HEK293T (cell line): ENCODE data around the gene BICD2.
A peak's percentile ranks its signal among the peaks of the same experiment; 100 is the strongest.

Source experiments
- CTCF ChIA-PET: fragments of 350-600 bp; formaldehyde crosslinking; extraction: SDS; loops from one replicate; lab custom pipeline; 2021; ENCODE audit warnings: antibody characterized with exemption, inconsistent platforms; lab: Yijun Ruan, JAX
- POLR2A ChIA-PET: fragments of 350-600 bp; formaldehyde crosslinking; extraction: SDS; loops from one replicate; lab custom pipeline; 2020; ENCODE audit warnings: antibody characterized with exemption, inconsistent platforms; lab: Yijun Ruan, JAX
- DNase-seq: peaks from one replicate; pipeline ENCODE4 v3.0.0; 2012; ENCODE audit warnings: mixed read lengths; ENCODE audit errors: extremely low spot score
- ARNT ChIP-seq: fragments of 450-650 bp; IDR thresholded peaks from 2 replicates; pipeline ENCODE4 v1.6.1; 2017; ENCODE audit warnings: mild to moderate bottlenecking
- BHLHE40 ChIP-seq: fragments of 450-650 bp; IDR thresholded peaks from 2 replicates; pipeline ENCODE4 v1.6.1; 2016; ENCODE audit warnings: mild to moderate bottlenecking, moderate library complexity, borderline replicate concordance
- CTBP1 ChIP-seq: fragments of 450-650 bp; IDR thresholded peaks from 2 replicates; pipeline ENCODE4 v1.6.1; 2016; ENCODE audit warnings: borderline replicate concordance
- ELF4 ChIP-seq: fragments of 450-650 bp; IDR thresholded peaks from 2 replicates; pipeline ENCODE4 v1.6.1; 2017; ENCODE audit warnings: antibody characterized with exemption
- FOXA1 ChIP-seq: fragments of 450-650 bp; IDR thresholded peaks from 2 replicates; pipeline ENCODE4 v1.6.1; 2016; ENCODE audit warnings: mild to moderate bottlenecking
- FOXK2 ChIP-seq: fragments of 450-650 bp; IDR thresholded peaks from 2 replicates; pipeline ENCODE4 v1.6.1; 2016; ENCODE audit warnings: mild to moderate bottlenecking
- FOXM1 ChIP-seq: fragments of 450-650 bp; IDR thresholded peaks from 2 replicates; pipeline ENCODE4 v1.6.1; 2017; ENCODE audit warnings: mild to moderate bottlenecking, borderline replicate concordance
- HDGF ChIP-seq: fragments of 450-650 bp; IDR thresholded peaks from 2 replicates; pipeline ENCODE4 v1.6.1; 2017; ENCODE audit warnings: antibody characterized with exemption, borderline replicate concordance
- L3MBTL2 ChIP-seq: fragments of 450-650 bp; conservative IDR thresholded peaks from 2 replicates; pipeline ENCODE4 v1.6.1; 2016; ENCODE audit warnings: mild to moderate bottlenecking
- LEF1 ChIP-seq: fragments of 450-650 bp; IDR thresholded peaks from 2 replicates; pipeline ENCODE4 v1.6.1; 2017; ENCODE audit warnings: mild to moderate bottlenecking, borderline replicate concordance
- NFRKB ChIP-seq: fragments of 450-650 bp; IDR thresholded peaks from 2 replicates; pipeline ENCODE4 v1.6.1; 2016; ENCODE audit warnings: mild to moderate bottlenecking, moderate library complexity
- SP1 ChIP-seq: fragments of 450-650 bp; IDR thresholded peaks from 2 replicates; pipeline ENCODE4 v1.6.1; 2017
- SUZ12 ChIP-seq: fragments of 450-650 bp; IDR thresholded peaks from 2 replicates; pipeline ENCODE4 v1.6.1; 2016; ENCODE audit warnings: mild to moderate bottlenecking
- TARDBP ChIP-seq: fragments of 450-650 bp; IDR thresholded peaks from 2 replicates; pipeline ENCODE4 v1.6.1; 2016
- ZNF384 ChIP-seq: fragments of 450-650 bp; IDR thresholded peaks from 2 replicates; pipeline ENCODE4 v1.6.1; 2016
- TF ChIP-seq, protein P1 (sequence below): fragments of 450-650 bp; IDR thresholded peaks from 2 replicates; pipeline ENCODE4 v1.6.1; 2016

The BICD2 gene

DNA sequence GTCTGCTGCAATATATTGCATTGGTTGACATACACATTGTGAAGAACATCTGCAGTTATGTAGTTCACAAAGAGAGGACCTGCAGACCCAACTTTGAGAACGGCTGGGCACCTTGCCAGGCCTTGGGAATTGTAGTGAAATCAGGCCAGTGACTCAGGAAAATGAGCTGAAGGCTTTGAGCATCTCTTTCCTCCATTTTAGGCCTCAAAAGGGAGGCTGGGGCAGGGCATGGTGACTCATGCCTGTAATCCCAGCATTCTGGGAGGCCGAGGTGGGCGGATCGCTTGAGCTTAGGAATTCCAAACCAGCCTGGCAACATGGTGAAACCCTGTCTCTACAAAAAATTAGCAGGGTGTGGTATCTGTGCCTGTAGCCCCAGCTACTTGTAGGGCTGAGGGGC is 93.3 kb downstream of the BICD2 start:
- no peak for TF ChIP-seq TARDBP
- no peak for TF ChIP-seq ARNT
- no peak for TF ChIP-seq CTBP1
- no peak for TF ChIP-seq HDGF
- TF ChIP-seq ZNF384: no peak
- no peak for TF ChIP-seq L3MBTL2
- TF ChIP-seq FOXM1: no peak
- TF ChIP-seq, protein P1, sequence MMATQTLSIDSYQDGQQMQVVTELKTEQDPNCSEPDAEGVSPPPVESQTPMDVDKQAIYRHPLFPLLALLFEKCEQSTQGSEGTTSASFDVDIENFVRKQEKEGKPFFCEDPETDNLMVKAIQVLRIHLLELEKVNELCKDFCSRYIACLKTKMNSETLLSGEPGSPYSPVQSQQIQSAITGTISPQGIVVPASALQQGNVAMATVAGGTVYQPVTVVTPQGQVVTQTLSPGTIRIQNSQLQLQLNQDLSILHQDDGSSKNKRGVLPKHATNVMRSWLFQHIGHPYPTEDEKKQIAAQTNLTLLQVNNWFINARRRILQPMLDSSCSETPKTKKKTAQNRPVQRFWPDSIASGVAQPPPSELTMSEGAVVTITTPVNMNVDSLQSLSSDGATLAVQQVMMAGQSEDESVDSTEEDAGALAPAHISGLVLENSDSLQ: no peak
- TF ChIP-seq LEF1: no peak
- ChIA-PET CTCF (no interaction called here), POLR2A (interaction anchor here (1.6 to 2.5 kb wide), 4 partner anchors 11 to 346 kb away, joined by 4 to 14 read pairs (median 6); partner anchors contain the start of genes CENPP and NOL8)
- no peak for DNase-seq

DNA sequence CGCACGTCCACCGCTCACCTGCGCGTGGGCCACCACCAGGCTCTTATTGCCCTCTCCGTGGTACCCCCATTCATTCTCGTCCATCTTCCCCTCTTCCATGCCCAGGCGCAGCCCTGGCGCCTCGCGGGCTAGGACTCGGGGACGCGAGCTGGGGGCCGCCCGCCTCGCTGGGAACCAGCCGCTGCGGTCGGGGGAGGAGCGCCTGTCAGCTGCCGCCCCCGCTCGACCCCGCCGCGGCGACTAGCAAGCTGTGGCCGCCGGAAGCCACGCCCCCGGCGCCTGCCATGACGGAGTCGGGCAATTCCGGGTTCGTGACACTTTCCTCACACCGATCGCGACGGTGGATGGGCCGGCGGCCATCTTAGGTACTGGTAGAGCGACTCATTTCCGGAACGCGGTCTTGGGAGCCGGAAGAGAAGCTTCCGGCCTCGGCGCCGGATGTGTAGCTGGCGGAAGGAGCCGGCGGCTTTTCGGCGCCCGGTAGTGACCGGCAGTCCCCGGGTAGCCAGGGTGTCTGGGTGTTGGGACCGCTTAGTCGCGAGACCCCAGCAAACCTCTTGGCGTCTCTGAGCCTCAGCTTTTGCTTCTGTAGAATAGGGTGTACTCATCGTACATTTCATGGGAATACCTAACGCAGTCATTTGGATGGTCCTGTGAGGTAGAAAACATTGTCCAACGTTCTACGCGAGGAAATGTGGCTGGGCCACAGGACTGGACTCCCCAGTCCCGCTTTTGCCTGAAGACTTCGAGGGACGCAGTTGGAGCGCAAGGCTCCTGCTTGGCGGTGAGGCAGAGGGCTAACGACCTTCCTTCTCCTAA is 94.5 kb downstream of the BICD2 start, which contains the start of gene IPPK:
TSS of gene IPPK (minus strand) at position 242 of the 819 bp plus-strand sequence. CDS start at position 99, 143 bp downstream.
- DNase-seq: peak; percentile 98
- ChIA-PET CTCF (interaction anchor here (0.7 kb wide), 1 partner anchor 121 kb away, joined by 5 read pairs; no protein-coding TSS in a partner anchor), POLR2A (interaction anchor here (0.6 to 2.5 kb wide), 12 partner anchors 8 to 555 kb away, joined by 3 to 14 read pairs (median 4); partner anchors contain the start of genes CENPP and NOL8)
- TF ChIP-seq L3MBTL2 (peak; percentile 42; the same call in 1 of the 2 replicates), BHLHE40 (no peak), ELF4 (peak; percentile 85)
- TF ChIP-seq, protein P1: peak; percentile 62

DNA sequence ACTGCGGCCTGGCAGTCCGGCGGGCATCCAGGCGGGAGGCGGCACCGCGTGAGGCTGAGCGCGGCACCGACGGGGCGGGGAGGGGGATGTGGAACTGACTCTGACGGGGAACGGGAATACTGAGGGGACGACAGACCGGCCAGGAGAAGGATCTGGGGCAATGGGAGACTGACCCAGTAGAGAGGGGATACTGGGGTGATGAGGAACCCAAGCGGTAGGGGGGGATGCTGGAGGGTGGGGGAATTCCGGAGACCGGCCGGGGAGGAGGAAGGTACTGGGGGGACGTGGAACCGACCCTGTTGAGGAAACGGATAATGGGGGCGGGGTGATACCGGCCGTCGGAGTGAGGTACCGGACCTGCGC is 95.1 kb downstream of the BICD2 start:
- peak; percentile 40 for DNase-seq
- POLR2A ChIA-PET: interaction anchor here (0.7 to 2.5 kb wide), 9 partner anchors 8 to 344 kb away, joined by 3 to 14 read pairs (median 5); partner anchors contain the start of genes CENPP and NOL8
- CTCF ChIA-PET: no interaction called here
- TF ChIP-seq L3MBTL2 (peak; percentile 63), SP1 (no peak), FOXK2 (no peak), SUZ12 (no peak), TARDBP (no peak), BHLHE40 (no peak), ZNF384 (no peak), LEF1 (no peak)

DNA sequence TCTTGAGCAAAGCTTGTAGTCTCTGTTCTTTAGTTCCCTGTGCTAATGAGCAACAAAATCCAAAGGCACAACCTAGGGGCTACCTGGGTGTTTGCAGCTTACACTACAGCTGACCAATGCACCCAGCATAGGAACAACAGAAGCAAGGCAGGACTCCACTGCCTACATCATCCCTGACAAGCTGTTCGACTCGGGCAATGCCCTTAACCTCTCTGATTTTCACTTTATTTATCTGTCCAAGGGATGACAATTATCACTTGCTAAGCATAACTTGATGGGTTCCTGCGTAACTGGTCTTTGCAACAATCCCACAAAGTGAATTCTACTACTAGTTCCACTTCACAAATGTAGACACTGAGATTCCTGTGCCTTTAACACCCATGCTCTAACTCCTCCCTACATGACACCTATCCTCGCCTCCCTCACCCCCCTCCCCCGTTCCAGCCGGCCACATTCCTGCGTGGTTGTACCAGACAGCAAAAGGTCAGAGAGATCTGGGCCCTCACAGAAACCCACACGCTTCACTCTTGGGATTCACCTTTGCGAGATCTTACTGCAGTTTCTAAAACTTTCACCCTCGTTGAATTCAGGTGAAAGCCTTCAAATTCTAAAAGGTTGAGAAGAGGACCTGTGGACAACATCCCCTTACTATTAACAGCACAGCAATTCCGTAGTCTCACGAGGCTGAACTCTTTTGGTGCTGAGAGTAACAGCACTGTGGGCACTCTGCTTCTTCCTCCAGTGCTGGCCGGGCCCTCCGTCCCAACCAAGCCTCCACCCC is 95.7 kb downstream of the BICD2 start:
- ChIA-PET POLR2A (no interaction called here), CTCF (no interaction called here)
- DNase-seq: peak; percentile 38
- no peak for TF ChIP-seq FOXK2
- TF ChIP-seq TARDBP: no peak
- no peak for TF ChIP-seq BHLHE40
- TF ChIP-seq ELF4: no peak
- no peak for TF ChIP-seq SUZ12
- TF ChIP-seq LEF1: no peak
- TF ChIP-seq ARNT: no peak
- TF ChIP-seq ZNF384: no peak
- no peak for TF ChIP-seq CTBP1
- no peak for TF ChIP-seq FOXA1
- TF ChIP-seq HDGF: no peak
- TF ChIP-seq, protein P1: no peak
- no peak for TF ChIP-seq L3MBTL2
- TF ChIP-seq FOXM1: no peak
- TF ChIP-seq SP1: no peak
- no peak for TF ChIP-seq NFRKB

DNA sequence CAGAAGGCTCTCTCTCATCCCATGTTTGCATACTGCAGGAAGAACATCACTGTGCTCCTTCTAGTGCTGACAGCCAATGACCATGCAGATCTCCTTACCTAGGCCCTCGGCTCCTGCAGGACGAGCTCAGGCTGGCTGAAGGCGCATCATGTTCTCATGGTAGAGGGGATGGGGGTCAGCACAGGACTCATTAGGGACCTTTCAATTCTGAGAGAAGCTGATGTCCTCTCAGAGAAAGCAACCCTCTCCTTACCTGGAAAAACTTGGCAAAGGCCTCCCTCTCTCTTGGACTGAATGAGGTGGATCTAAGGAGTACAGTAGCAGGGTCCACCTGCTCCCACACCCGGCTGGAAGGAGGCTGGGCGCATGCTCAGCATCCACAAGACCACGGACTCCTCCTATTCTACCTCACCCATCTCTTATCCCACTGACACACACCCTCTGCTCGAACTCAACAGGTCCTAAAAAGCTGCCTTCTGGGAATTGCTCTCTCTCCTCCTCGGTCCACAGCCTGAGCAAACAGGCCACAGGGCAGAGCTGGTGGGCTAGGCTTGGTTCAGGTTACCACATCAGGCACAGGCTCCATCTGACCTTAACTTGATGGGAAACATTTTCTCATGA is 97.6 kb downstream of the BICD2 start:
- ChIA-PET POLR2A (interaction anchor here (0.7 kb wide), 1 partner anchor 89 kb away, joined by 3 read pairs; no protein-coding TSS in a partner anchor), CTCF (no interaction called here)
- TF ChIP-seq NFRKB: no peak
- no peak for TF ChIP-seq TARDBP
- TF ChIP-seq ARNT: no peak
- DNase-seq: no peak
